H9 (cell line): ENCODE data around the gene ATP6V0B. TPM values are rescaled to one million over a fixed set of nuclear protein-coding genes. Genes with fewer than 3 reads are reported as not detected.

Experiments
- DNase-seq: peaks from one replicate; pipeline ENCODE4 v3.0.0-alpha.2; 2017
- H2AFZ ChIP-seq: one replicate; pipeline ENCODE4 v1.6.1; 2013; ENCODE audit warnings: mild to moderate bottlenecking, low read length, control low read depth, moderate library complexity
- H2AK5ac ChIP-seq: 2 replicates; pipeline ENCODE4 v1.6.1; 2013; ENCODE audit warnings: low read length, control low read depth, mixed read lengths; ENCODE audit not compliant: insufficient read length
- H2BK120ac ChIP-seq: one replicate; pipeline ENCODE4 v1.6.1; 2013; ENCODE audit warnings: low read depth, mild to moderate bottlenecking, low read length, control low read depth, inconsistent platforms; ENCODE audit not compliant: poor library complexity, severe bottlenecking
- H2BK12ac ChIP-seq: 2 replicates; pipeline ENCODE4 v1.6.1; 2013; ENCODE audit warnings: low read length, control low read depth, mixed read lengths, low read depth; ENCODE audit not compliant: insufficient read length
- H2BK15ac ChIP-seq: 2 replicates; pipeline ENCODE4 v1.6.1; 2013; ENCODE audit warnings: low read depth, low read length, control low read depth
- H2BK20ac ChIP-seq: one replicate; pipeline ENCODE4 v1.6.1; 2013; ENCODE audit warnings: low read depth, mild to moderate bottlenecking, low read length, control low read depth, inconsistent platforms; ENCODE audit not compliant: poor library complexity, severe bottlenecking
- H2BK5ac ChIP-seq: 2 replicates; pipeline ENCODE4 v1.6.1; 2013; ENCODE audit warnings: low read length, control low read depth, mixed read lengths; ENCODE audit not compliant: insufficient read length
- H3K14ac ChIP-seq: 2 replicates; pipeline ENCODE4 v1.6.1; 2013; ENCODE audit warnings: low read length, control low read depth; ENCODE audit not compliant: insufficient read depth
- H3K18ac ChIP-seq: 2 replicates; pipeline ENCODE4 v1.6.1; 2013; ENCODE audit warnings: low read depth, mild to moderate bottlenecking, mixed read lengths, low read length, control low read depth; ENCODE audit not compliant: insufficient read length
- H3K23ac ChIP-seq: 2 replicates; pipeline ENCODE4 v1.6.1; 2013; ENCODE audit warnings: low read length, control low read depth, mixed read lengths, low read depth; ENCODE audit not compliant: insufficient read length
- H3K23me2 ChIP-seq: 2 replicates; pipeline ENCODE4 v1.6.1; 2013; ENCODE audit warnings: low read depth, mild to moderate bottlenecking, mixed read lengths, low read length, control low read depth; ENCODE audit not compliant: insufficient read length, poor library complexity, severe bottlenecking
- H3K27ac ChIP-seq: 2 replicates; pipeline ENCODE4 v1.5.1; 2013; ENCODE audit warnings: low read length, control low read depth, mixed read lengths, low read depth; ENCODE audit not compliant: insufficient read length
- H3K27me3 ChIP-seq: 2 replicates; pipeline ENCODE4 v1.6.1; 2013; ENCODE audit warnings: low read length, control low read depth, inconsistent platforms; ENCODE audit not compliant: insufficient read depth
- H3K4ac ChIP-seq: 2 replicates; pipeline ENCODE4 v1.6.1; 2013; ENCODE audit warnings: low read depth, mild to moderate bottlenecking, control low read depth, inconsistent platforms, low read length, moderate library complexity
- H3K4me1 ChIP-seq: 2 replicates; pipeline ENCODE4 v1.6.1; 2013; ENCODE audit warnings: low read length, control low read depth, inconsistent platforms; ENCODE audit not compliant: insufficient read depth
- H3K4me2 ChIP-seq: 2 replicates; pipeline ENCODE4 v1.6.1; 2013; ENCODE audit warnings: low read length, control low read depth, mixed read lengths; ENCODE audit not compliant: insufficient read length, insufficient read depth
- H3K56ac ChIP-seq: 2 replicates; pipeline ENCODE4 v1.6.1; 2013; ENCODE audit warnings: low read depth, mild to moderate bottlenecking, mixed read lengths, low read length, control low read depth; ENCODE audit not compliant: insufficient read length
- H3K79me1 ChIP-seq: 2 replicates; pipeline ENCODE4 v1.6.1; 2013; ENCODE audit warnings: low read depth, mild to moderate bottlenecking, moderate library complexity, low read length, control low read depth, inconsistent platforms; ENCODE audit not compliant: insufficient read depth, poor library complexity, severe bottlenecking
- H3K79me2 ChIP-seq: 2 replicates; pipeline ENCODE4 v1.6.1; 2013; ENCODE audit warnings: low read length, control low read depth, inconsistent platforms; ENCODE audit not compliant: insufficient read depth
- H3K9ac ChIP-seq: 2 replicates; pipeline ENCODE4 v1.6.1; 2013; ENCODE audit warnings: low read length, control low read depth, mixed read lengths; ENCODE audit not compliant: insufficient read length; ENCODE audit errors: extremely low read depth
- H3K9me3 ChIP-seq: one replicate; pipeline ENCODE4 v1.6.1; 2013; ENCODE audit warnings: low read depth, low read length, inconsistent platforms; ENCODE audit not compliant: control insufficient read depth
- H3T11ph ChIP-seq: one replicate; pipeline ENCODE4 v1.6.1; 2013; ENCODE audit warnings: mild to moderate bottlenecking, low read length, control low read depth, inconsistent platforms
- H4K20me1 ChIP-seq: one replicate; pipeline ENCODE4 v1.6.1; 2013; ENCODE audit not compliant: control insufficient read depth, insufficient read length, insufficient read depth
- H4K5ac ChIP-seq: 2 replicates; pipeline ENCODE4 v1.6.1; 2013; ENCODE audit warnings: low read depth, mild to moderate bottlenecking, mixed read lengths, low read length, control low read depth; ENCODE audit not compliant: insufficient read length
- H4K8ac ChIP-seq: replicated peaks from 2 replicates; pipeline ENCODE4 v1.6.1; 2013; ENCODE audit warnings: low read length, control low read depth, mixed read lengths, low read depth; ENCODE audit not compliant: insufficient read length
- H4K91ac ChIP-seq: 2 replicates; pipeline ENCODE4 v1.6.1; 2013; ENCODE audit warnings: low read depth, mild to moderate bottlenecking, moderate library complexity, mixed read lengths, low read length, control low read depth; ENCODE audit not compliant: insufficient read length
- H3K27ac Mint-ChIP-seq, 3 experiments: 2 replicates in 2 of 3; 3 replicates in 1 of 3; pipeline ENCODE4 v1.8.0; 2020 to 2021; ENCODE audit warnings: mixed read lengths in 3 of 3, mild to moderate bottlenecking in 1 of 3, moderate library complexity in 1 of 3
- H3K27me3 Mint-ChIP-seq: 2 replicates; pipeline ENCODE4 v1.8.0; 2021; ENCODE audit warnings: low read depth, mild to moderate bottlenecking, moderate library complexity, mixed read lengths
- H3K36me3 Mint-ChIP-seq, 3 experiments: 2 replicates in 2 of 3; 3 replicates in 1 of 3; pipeline ENCODE4 v1.8.0; 2020 to 2021; ENCODE audit warnings: low read depth in 3 of 3, mixed read lengths in 3 of 3; ENCODE audit not compliant: insufficient read depth in 1 of 3
- H3K4me1 Mint-ChIP-seq, 2 experiments: 2 replicates each; pipeline ENCODE4 v1.8.0; 2020; ENCODE audit warnings: mixed read lengths in 2 of 2
- H3K4me3 Mint-ChIP-seq, 2 experiments: 2 replicates in 1 of 2; 3 replicates in 1 of 2; pipeline ENCODE4 v1.8.0; 2020 to 2021; ENCODE audit warnings: mild to moderate bottlenecking in 2 of 2, mixed read lengths in 2 of 2, moderate library complexity in 1 of 2
- H3K9me3 Mint-ChIP-seq, 2 experiments: 2 replicates in 1 of 2; 3 replicates in 1 of 2; pipeline ENCODE4 v1.8.0; 2020; ENCODE audit warnings: mild to moderate bottlenecking in 2 of 2, mixed read lengths in 2 of 2, moderate library complexity in 1 of 2
- CTCF ChIP-seq: fragments of 200-600 bp; sonication (generic); conservative IDR thresholded peaks from 3 replicates; pipeline ENCODE4 v1.8.0; 2021; ENCODE audit warnings: antibody characterized with exemption, mild to moderate bottlenecking
- WGBS: extraction: QIAGEN DNeasy Blood & Tissue Kit; methylation state at CpG from one replicate; pipeline ENCODE4 v1.1.7; 2013; ENCODE audit warnings: missing lambda C conversion rate, low lambda C conversion rate, mixed read lengths; ENCODE audit not compliant: insufficient read length; ENCODE audit errors: extremely low coverage; 5-methylcytosine and 5-hydroxymethylcytosine counted together
- total RNA-seq: library from RNA; stranded (reverse); gene quantifications from 2 replicates; pipeline ENCODE4 v1.2.1, GENCODE V29; 2021

Gene ATP6V0B
- total RNA-seq, 1 experiment from 2014 or later = 131 TPM

- Histone ChIP-seq H4K8ac (no peak overlapping the region), H3K79me1 (no peaks in the 10 kb centered on the region), H3K27me3 (no peaks in the 10 kb centered on the region), H2BK120ac (no peak overlapping the region), H3K79me2 (no peaks in the 10 kb centered on the region), H3K14ac (no peak overlapping the region), H3K4ac (no peak overlapping the region), H3K23ac (no peak overlapping the region), H3K9me3 (no peaks in the 10 kb centered on the region), H3K4me2 (no peak overlapping the region), H2BK12ac (no peak overlapping the region), H2BK15ac (no peak overlapping the region), H4K91ac (no peak overlapping the region), H3K4me1 (no peaks in the 10 kb centered on the region), H3K18ac (no peak overlapping the region), H3K56ac (no peak overlapping the region), H3K23me2 (no peaks in the 10 kb centered on the region), H3K27ac (no peak overlapping the region), H3K9ac (no peak overlapping the region), H4K5ac (no peak overlapping the region), H2AK5ac (no peak overlapping the region), H2BK20ac (no peak overlapping the region), H2AFZ (no peak overlapping the region), H4K20me1 (no peaks in the 10 kb centered on the region), H3T11ph (no peak overlapping the region), H2BK5ac (no peak overlapping the region)
- Mint-ChIP-seq H3K4me3 (no peak overlapping the region), H3K36me3 (peaks cover 1 to 22% (median 16%) of the 10 kb centered on the region in 3 experiments; a peak in 5 of 7 replicates), H3K27ac (no peak overlapping the region; a peak in 1 of 7 replicates), H3K9me3 (no peaks in the 10 kb centered on the region), H3K27me3 (no peaks in the 10 kb centered on the region), H3K4me1 (peaks cover 5 to 10% of the 10 kb centered on the region in 2 experiments)
- DNase-seq = no peak
- WGBS = no CpG with 5 or more reads among the region's 7 CpGs
- no peak for TF ChIP-seq CTCF
Observed at GRCh38 chr1:43957407-43958040, 17.2 kb upstream of the ATP6V0B start.
